AG04450 (cell line): ENCODE measurements around the gene IMMP2L. TPM values are rescaled to one million over a fixed set of nuclear protein-coding genes. Genes with fewer than 3 reads are reported as not detected.

Source experiments
- CTCF ChIA-PET: fragments of 300-600, 350-600 bp; formaldehyde crosslinking; extraction: SDS; loops from one replicate; lab custom pipeline; 2022; ENCODE audit warnings: antibody characterized with exemption, inconsistent platforms; lab: Charles Lee
- POLR2A ChIA-PET: fragments of 350-600 bp; formaldehyde crosslinking; extraction: SDS; loops from one replicate; lab custom pipeline; 2021; ENCODE audit warnings: antibody characterized with exemption, inconsistent platforms; lab: Yijun Ruan, JAX
- DNase-seq: peaks from one replicate; pipeline ENCODE4 v3.0.0-alpha.2; 2011; ENCODE audit warnings: low read depth, low spot score
- H3K27ac ChIP-seq: one replicate; pipeline ENCODE4 v1.5.1; 2012; ENCODE audit warnings: low read depth, low read length, control low read depth
- H3K27me3 ChIP-seq: one replicate; pipeline ENCODE4 v1.6.0; 2012; ENCODE audit warnings: low read length; ENCODE audit not compliant: control insufficient read depth, insufficient read depth
- H3K4me3 ChIP-seq: 2 replicates; pipeline ENCODE4 v1.5.1; 2011; ENCODE audit warnings: mild to moderate bottlenecking, low read depth, low read length, control low read depth
- H3K9me3 ChIP-seq: 2 replicates; pipeline ENCODE4 v1.5.1; 2012; ENCODE audit warnings: low read length; ENCODE audit not compliant: control insufficient read depth, insufficient read depth
- polyA plus RNA-seq: library from polyadenylated mRNA; depleted of rRNA; stranded (reverse); fragments of >200 nt; gene quantifications from 2 replicates; pipeline ENCODE4 v1.2.3, GENCODE V29; 2011
- TF ChIP-seq, protein P1 (sequence below): IDR thresholded peaks from 2 replicates; pipeline ENCODE4 v1.5.1; 2011; ENCODE audit warnings: low read depth, low read length, control low read depth, inconsistent platforms

IMMP2L gene
- polyA plus RNA-seq, 1 experiment = 8.0 TPM

DNA sequence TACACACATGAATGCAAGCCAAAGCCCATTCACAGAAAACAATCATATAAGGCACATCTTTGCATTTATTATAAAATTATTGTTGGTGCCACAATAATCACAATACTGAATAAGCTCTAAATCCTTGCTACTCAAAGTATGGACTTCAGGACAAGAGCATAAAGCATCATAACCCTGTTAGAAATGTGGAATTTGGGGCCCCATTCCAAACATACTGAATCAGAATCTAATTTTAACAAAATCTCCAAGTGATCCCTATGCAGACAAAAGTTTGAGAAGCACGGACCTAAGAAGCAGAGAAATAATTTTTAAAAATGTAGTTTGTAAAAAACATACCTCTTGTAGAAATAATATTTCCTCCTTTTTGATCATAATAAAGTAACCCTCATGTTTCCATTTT, 199.2 kb downstream of the IMMP2L start:
- Histone ChIP-seq H3K27ac (no peak overlapping the region), H3K4me3 (no peak overlapping the region)
- DNase-seq = no peak

GRCh38 chr7:111362506-111363054, 199.7 kb downstream of the IMMP2L start:
- H3K27me3 ChIP-seq = no peaks in the 10 kb centered on the region
- H3K9me3 ChIP-seq = no peaks in the 10 kb centered on the region
- no peak for DNase-seq
- POLR2A ChIA-PET = interaction anchor here (0.6 kb wide), 2 partner anchors 10 to 92 kb away, joined by 3 to 4 read pairs; no protein-coding TSS in a partner anchor
- TF ChIP-seq, protein P1, sequence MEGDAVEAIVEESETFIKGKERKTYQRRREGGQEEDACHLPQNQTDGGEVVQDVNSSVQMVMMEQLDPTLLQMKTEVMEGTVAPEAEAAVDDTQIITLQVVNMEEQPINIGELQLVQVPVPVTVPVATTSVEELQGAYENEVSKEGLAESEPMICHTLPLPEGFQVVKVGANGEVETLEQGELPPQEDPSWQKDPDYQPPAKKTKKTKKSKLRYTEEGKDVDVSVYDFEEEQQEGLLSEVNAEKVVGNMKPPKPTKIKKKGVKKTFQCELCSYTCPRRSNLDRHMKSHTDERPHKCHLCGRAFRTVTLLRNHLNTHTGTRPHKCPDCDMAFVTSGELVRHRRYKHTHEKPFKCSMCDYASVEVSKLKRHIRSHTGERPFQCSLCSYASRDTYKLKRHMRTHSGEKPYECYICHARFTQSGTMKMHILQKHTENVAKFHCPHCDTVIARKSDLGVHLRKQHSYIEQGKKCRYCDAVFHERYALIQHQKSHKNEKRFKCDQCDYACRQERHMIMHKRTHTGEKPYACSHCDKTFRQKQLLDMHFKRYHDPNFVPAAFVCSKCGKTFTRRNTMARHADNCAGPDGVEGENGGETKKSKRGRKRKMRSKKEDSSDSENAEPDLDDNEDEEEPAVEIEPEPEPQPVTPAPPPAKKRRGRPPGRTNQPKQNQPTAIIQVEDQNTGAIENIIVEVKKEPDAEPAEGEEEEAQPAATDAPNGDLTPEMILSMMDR = no peak
- no peak overlapping the region for H3K27ac ChIP-seq
- H3K4me3 ChIP-seq = no peak overlapping the region
- CTCF ChIA-PET = no interaction called here

More for the DNA sequence above, 199.2 kb downstream of the IMMP2L start:
- Histone ChIP-seq H3K9me3 (no peaks in the 10 kb centered on the region), H3K27me3 (no peaks in the 10 kb centered on the region)
- ChIA-PET CTCF (no interaction called here), POLR2A (no interaction called here)
- TF ChIP-seq, protein P1 = no peak

- POLR2A ChIA-PET = interaction anchor here (0.6 kb wide), 1 partner anchor 9 kb away, joined by 3 read pairs; no protein-coding TSS in a partner anchor
- CTCF ChIA-PET = no interaction called here
- TF ChIP-seq, protein P1 = no peak
Observed at GRCh38 chr7:111358915-111359314, 203.4 kb downstream of the IMMP2L start.

GRCh38 chr7:111357691-111358090, 204.6 kb downstream of the IMMP2L start:
- CTCF ChIA-PET = no interaction called here

More at GRCh38 chr7:111358915-111359314, 203.4 kb downstream of the IMMP2L start:
- Histone ChIP-seq H3K9me3 (no peaks in the 10 kb centered on the region), H3K27ac (no peak overlapping the region), H3K27me3 (no peaks in the 10 kb centered on the region), H3K4me3 (no peak overlapping the region)
- DNase-seq = no peak

DNA sequence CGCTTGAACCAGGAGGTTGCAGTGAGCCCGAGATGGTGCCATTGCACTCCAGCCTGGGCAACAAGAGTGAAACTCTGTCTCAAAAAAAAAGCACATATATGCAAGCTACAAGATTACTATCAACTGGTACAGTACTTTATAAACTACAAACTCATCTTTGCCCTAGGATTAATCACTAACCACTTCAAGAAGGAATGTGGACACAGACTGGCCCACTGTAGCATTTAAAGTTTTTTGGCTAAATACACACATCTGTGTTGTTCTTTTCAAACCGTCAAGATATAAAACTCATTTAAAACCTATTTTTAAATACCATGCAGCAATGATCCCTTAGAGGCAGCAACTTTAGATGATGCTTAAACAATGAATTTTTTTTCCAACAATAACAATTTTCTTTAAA, 205.4 kb downstream of the IMMP2L start:
- no peak overlapping the region for H3K4me3 ChIP-seq
- TF ChIP-seq, protein P1 = no peak
- no peak overlapping the region for H3K27ac ChIP-seq
- H3K9me3 ChIP-seq = no peaks in the 10 kb centered on the region
- no peaks in the 10 kb centered on the region for H3K27me3 ChIP-seq
- DNase-seq = no peak
- CTCF ChIA-PET = no interaction called here
- POLR2A ChIA-PET = no interaction called here

More at GRCh38 chr7:111357691-111358090, 204.6 kb downstream of the IMMP2L start:
- Histone ChIP-seq H3K27me3 (no peaks in the 10 kb centered on the region), H3K27ac (no peak overlapping the region), H3K4me3 (no peak overlapping the region), H3K9me3 (no peaks in the 10 kb centered on the region)
- POLR2A ChIA-PET = no interaction called here
- TF ChIP-seq, protein P1 = no peak
- DNase-seq = no peak
